GM23338 (cell line): ENCODE results near the gene POLDIP2. TPM values are rescaled to one million over a fixed set of nuclear protein-coding genes. Genes with fewer than 3 reads are reported as not detected.
A peak's percentile ranks its signal among the peaks of the same experiment; 100 is the strongest.

ENCODE experiments used
- ATAC-seq: fragments of 200-7000 bp; cut with Tn5 transposase; 3 replicates; pipeline ENCODE4 v1.9.1; 2020
- DNase-seq: peaks from one replicate; pipeline ENCODE4 v3.0.0-alpha.2; 2015; ENCODE audit warnings: low spot score
- H2AFZ ChIP-seq: fragments of 200-600 bp; sonication (generic); 2 replicates; pipeline ENCODE4 v1.8.0; 2016; ENCODE audit warnings: antibody characterized with exemption, mild to moderate bottlenecking, moderate library complexity
- H3F3A ChIP-seq: fragments of 200-600 bp; sonication (generic); replicated peaks from 2 replicates; pipeline ENCODE4 v1.8.0; 2017; ENCODE audit warnings: antibody characterized with exemption, mixed run types, low read depth
- H3K27ac ChIP-seq: fragments of 200-600 bp; sonication (generic); 2 replicates; pipeline ENCODE4 v1.6.1; 2016; ENCODE audit warnings: low read depth
- H3K27me3 ChIP-seq: fragments of 200-600 bp; sonication (generic); 2 replicates; pipeline ENCODE4 v1.8.0; 2016; ENCODE audit warnings: mild to moderate bottlenecking, mixed run types, moderate library complexity; ENCODE audit not compliant: insufficient read depth
- H3K36me3 ChIP-seq: fragments of 200-600 bp; sonication (generic); 2 replicates; pipeline ENCODE4 v1.8.0; 2016; ENCODE audit warnings: mild to moderate bottlenecking; ENCODE audit not compliant: insufficient read depth
- H3K4me1 ChIP-seq: fragments of 200-600 bp; sonication (generic); 2 replicates; pipeline ENCODE4 v1.8.0; 2016; ENCODE audit warnings: mild to moderate bottlenecking, moderate library complexity; ENCODE audit not compliant: insufficient read depth
- H3K4me2 ChIP-seq: fragments of 200-600 bp; sonication (generic); 2 replicates; pipeline ENCODE4 v1.7.1; 2017; ENCODE audit warnings: mixed run types
- H3K4me3 ChIP-seq: fragments of 200-600 bp; sonication (generic); 2 replicates; pipeline ENCODE4 v1.6.1; 2016; ENCODE audit warnings: mixed run types
- H3K79me2 ChIP-seq: fragments of 200-600 bp; sonication (generic); replicated peaks from 2 replicates; pipeline ENCODE4 v1.8.0; 2017; ENCODE audit warnings: mild to moderate bottlenecking; ENCODE audit not compliant: insufficient read depth
- H3K9me2 ChIP-seq: fragments of 200-600 bp; sonication (generic); 2 replicates; pipeline ENCODE4 v1.8.0; 2017; ENCODE audit not compliant: insufficient read depth
- H4K20me1 ChIP-seq: fragments of 200-600 bp; sonication (generic); replicated peaks from 2 replicates; pipeline ENCODE4 v1.8.0; 2017; ENCODE audit warnings: mild to moderate bottlenecking; ENCODE audit not compliant: insufficient read depth
- H3K27ac Mint-ChIP-seq: 2 replicates; pipeline ENCODE4 v1.8.0; 2020; ENCODE audit warnings: inconsistent platforms, mild to moderate bottlenecking, moderate library complexity, mixed read lengths
- H3K27me3 Mint-ChIP-seq: 3 replicates; pipeline ENCODE4 v1.8.0; 2022; ENCODE audit warnings: low read depth, mild to moderate bottlenecking, moderate library complexity, mixed read lengths, inconsistent platforms; ENCODE audit not compliant: insufficient read depth, poor library complexity
- H3K36me3 Mint-ChIP-seq: 3 replicates; pipeline ENCODE4 v1.8.0; 2021; ENCODE audit warnings: low read depth, mild to moderate bottlenecking, inconsistent platforms, moderate library complexity, mixed read lengths
- H3K4me1 Mint-ChIP-seq: 3 replicates; pipeline ENCODE4 v1.8.0; 2020; ENCODE audit warnings: mild to moderate bottlenecking, inconsistent platforms, mixed read lengths
- H3K4me3 Mint-ChIP-seq: 3 replicates; pipeline ENCODE4 v1.8.0; 2021; ENCODE audit warnings: moderate library complexity, mild to moderate bottlenecking, inconsistent platforms, mixed read lengths
- H3K9me3 Mint-ChIP-seq: 3 replicates; pipeline ENCODE4 v1.8.0; 2020; ENCODE audit warnings: moderate library complexity, mild to moderate bottlenecking, inconsistent platforms, mixed read lengths
- CREB1 ChIP-seq: fragments of 250-450 bp; sonication (Bioruptor Pico); IDR thresholded peaks from 2 replicates; pipeline ENCODE4 v1.5.0; 2020; ENCODE audit warnings: low read depth, mild to moderate bottlenecking, moderate library complexity
- ETS1 ChIP-seq: IDR thresholded peaks from 2 replicates; pipeline ENCODE4 v1.6.1; 2016; ENCODE audit warnings: antibody characterized with exemption
- EZH2 ChIP-seq: fragments of 200-600 bp; sonication (generic); IDR thresholded peaks from one replicate; pipeline ENCODE4 v1.8.0; 2017; ENCODE audit warnings: antibody characterized with exemption, mild to moderate bottlenecking, low read depth; ENCODE audit not compliant: unreplicated experiment
- POLR2AphosphoS5 ChIP-seq: IDR thresholded peaks from 2 replicates; pipeline ENCODE4 v1.6.1; 2016; ENCODE audit warnings: antibody characterized with exemption, low read depth
- STAT1 ChIP-seq: IDR thresholded peaks from one replicate; pipeline ENCODE4 v1.6.1; 2016; ENCODE audit warnings: antibody characterized with exemption; ENCODE audit not compliant: unreplicated experiment
- ZNF114 ChIP-seq: fragments of 250-450 bp; sonication (Bioruptor Pico); IDR thresholded peaks from 2 replicates; pipeline ENCODE4 v1.5.0; 2020; ENCODE audit warnings: mild to moderate bottlenecking, moderate library complexity
- ZNF462 ChIP-seq: fragments of 250-450 bp; sonication (Bioruptor Pico); IDR thresholded peaks from 2 replicates; pipeline ENCODE4 v1.5.0; 2020; ENCODE audit warnings: mild to moderate bottlenecking, moderate library complexity
- polyA plus RNA-seq: library from polyadenylated mRNA; unstranded; fragments of >200 nt; fragmentation: Nextera tagmentation; extraction: Ambion mirVana; gene quantifications from 2 replicates; pipeline ENCODE4 v1.2.1, GENCODE V29; 2016
- total RNA-seq: library from RNA; depleted of rRNA; stranded (reverse); fragments of >200 nt; shearing (Covaris generic); gene quantifications from 2 replicates; pipeline ENCODE4 v1.2.3, GENCODE V29; 2014
- TF ChIP-seq, protein P1 (sequence below), 2 experiments: fragments of 200-600 bp in 1 of 2; sonication (generic) in 1 of 2; conservative IDR thresholded peaks; 2 replicates each; pipeline versions ENCODE4 v1.5.1 to v1.6.1; 2016 to 2017; ENCODE audit warnings: antibody characterized with exemption in 2 of 2, low read depth in 2 of 2, mild to moderate bottlenecking in 2 of 2, moderate library complexity in 1 of 2
- TF ChIP-seq, protein P2 (sequence below): IDR thresholded peaks from one replicate; pipeline ENCODE4 v1.6.1; 2018; ENCODE audit warnings: antibody characterized with exemption; ENCODE audit not compliant: unreplicated experiment

Gene POLDIP2
- total and polyA plus RNA-seq, 2 experiments from 2014 or later, result 45.7 to 77.1 TPM

DNA sequence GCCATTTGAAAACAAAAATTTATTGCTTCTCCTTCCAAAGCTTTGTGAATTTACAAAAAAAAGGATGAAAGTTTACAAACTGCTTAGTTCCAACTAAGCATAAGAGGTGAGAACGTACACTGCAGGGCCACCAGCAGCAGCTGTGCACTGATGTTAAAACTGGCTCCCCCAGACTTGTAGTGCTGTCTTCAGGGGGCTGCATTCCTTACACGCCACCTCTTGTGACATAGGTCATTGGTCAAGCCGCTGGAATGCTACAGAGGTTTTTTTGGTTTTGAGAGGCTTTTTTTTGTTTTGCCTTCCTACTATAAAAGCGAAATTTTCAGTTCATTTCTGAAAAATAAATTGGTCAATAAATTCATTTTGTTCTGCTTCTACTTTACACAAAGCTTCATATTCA is 29.0 kb downstream of the POLDIP2 start (continued):
- TF ChIP-seq ZNF462 (CRISPR knock-in tag) (no peak), ZNF114 (no peak)

DNA sequence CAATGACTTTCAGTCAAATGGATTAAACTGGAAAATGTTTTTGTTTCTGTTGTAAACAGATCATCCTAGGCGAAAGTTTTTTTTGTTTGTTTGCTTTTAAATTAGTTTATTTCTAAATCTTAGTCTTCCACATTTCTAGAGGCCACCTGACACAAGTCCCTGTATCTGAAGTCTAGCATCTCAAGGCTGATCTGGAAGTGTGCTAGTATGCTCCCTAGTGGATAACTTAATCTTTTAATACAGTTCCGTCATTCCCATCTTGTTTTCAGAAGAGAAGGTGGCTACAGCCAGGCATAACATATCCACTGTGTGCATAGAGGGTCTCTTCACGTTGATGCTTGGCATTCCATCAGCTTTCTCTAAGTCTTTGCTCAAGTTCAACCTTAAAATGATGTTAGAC is 29.6 kb downstream of the POLDIP2 start:
- Mint-ChIP-seq H3K27ac (no peak overlapping the region), H3K4me1 (peaks cover 5% of the 10 kb centered on the region), H3K4me3 (no peak overlapping the region), H3K36me3 (peaks cover 52% of the 10 kb centered on the region), H3K27me3 (peaks cover 5% of the 10 kb centered on the region), H3K9me3 (no peaks in the 10 kb centered on the region)
- no peaks in the 10 kb centered on the region for H3K9me2 ChIP-seq
- no peak overlapping the region for H2AFZ ChIP-seq
- peaks cover 22% of the 10 kb centered on the region for H3K36me3 ChIP-seq
- no peaks in the 10 kb centered on the region for H3K27me3 ChIP-seq
- H3K4me1 ChIP-seq, result peaks cover 17% of the 10 kb centered on the region
- DNase-seq, result no peak
- no peak overlapping the region for H3K4me3 ChIP-seq
- TF ChIP-seq ETS1, result no peak
- TF ChIP-seq EZH2, result no peak
- TF ChIP-seq, protein P1, sequence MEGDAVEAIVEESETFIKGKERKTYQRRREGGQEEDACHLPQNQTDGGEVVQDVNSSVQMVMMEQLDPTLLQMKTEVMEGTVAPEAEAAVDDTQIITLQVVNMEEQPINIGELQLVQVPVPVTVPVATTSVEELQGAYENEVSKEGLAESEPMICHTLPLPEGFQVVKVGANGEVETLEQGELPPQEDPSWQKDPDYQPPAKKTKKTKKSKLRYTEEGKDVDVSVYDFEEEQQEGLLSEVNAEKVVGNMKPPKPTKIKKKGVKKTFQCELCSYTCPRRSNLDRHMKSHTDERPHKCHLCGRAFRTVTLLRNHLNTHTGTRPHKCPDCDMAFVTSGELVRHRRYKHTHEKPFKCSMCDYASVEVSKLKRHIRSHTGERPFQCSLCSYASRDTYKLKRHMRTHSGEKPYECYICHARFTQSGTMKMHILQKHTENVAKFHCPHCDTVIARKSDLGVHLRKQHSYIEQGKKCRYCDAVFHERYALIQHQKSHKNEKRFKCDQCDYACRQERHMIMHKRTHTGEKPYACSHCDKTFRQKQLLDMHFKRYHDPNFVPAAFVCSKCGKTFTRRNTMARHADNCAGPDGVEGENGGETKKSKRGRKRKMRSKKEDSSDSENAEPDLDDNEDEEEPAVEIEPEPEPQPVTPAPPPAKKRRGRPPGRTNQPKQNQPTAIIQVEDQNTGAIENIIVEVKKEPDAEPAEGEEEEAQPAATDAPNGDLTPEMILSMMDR (conservative IDR thresholded peaks at IDR 0.05; ENCODE audit: low read depth in 2 of 2), result 0 out of 4 replicates have a peak, but pooled peaks have one; percentile 8 to 15
- no peak for TF ChIP-seq POLR2AphosphoS5
- TF ChIP-seq CREB1 (CRISPR knock-in tag), result no peak
- TF ChIP-seq STAT1, result no peak
- TF ChIP-seq, protein P2, sequence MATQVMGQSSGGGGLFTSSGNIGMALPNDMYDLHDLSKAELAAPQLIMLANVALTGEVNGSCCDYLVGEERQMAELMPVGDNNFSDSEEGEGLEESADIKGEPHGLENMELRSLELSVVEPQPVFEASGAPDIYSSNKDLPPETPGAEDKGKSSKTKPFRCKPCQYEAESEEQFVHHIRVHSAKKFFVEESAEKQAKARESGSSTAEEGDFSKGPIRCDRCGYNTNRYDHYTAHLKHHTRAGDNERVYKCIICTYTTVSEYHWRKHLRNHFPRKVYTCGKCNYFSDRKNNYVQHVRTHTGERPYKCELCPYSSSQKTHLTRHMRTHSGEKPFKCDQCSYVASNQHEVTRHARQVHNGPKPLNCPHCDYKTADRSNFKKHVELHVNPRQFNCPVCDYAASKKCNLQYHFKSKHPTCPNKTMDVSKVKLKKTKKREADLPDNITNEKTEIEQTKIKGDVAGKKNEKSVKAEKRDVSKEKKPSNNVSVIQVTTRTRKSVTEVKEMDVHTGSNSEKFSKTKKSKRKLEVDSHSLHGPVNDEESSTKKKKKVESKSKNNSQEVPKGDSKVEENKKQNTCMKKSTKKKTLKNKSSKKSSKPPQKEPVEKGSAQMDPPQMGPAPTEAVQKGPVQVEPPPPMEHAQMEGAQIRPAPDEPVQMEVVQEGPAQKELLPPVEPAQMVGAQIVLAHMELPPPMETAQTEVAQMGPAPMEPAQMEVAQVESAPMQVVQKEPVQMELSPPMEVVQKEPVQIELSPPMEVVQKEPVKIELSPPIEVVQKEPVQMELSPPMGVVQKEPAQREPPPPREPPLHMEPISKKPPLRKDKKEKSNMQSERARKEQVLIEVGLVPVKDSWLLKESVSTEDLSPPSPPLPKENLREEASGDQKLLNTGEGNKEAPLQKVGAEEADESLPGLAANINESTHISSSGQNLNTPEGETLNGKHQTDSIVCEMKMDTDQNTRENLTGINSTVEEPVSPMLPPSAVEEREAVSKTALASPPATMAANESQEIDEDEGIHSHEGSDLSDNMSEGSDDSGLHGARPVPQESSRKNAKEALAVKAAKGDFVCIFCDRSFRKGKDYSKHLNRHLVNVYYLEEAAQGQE, result no peak
- H3K27ac ChIP-seq, result peak overlapping the region; percentile 5; the same call in 1 of the 2 replicates
- ATAC-seq, result no peak
- H3F3A ChIP-seq, result peaks cover 23% of the 10 kb centered on the region; the same call in 1 of the 2 replicates
- H3K4me2 ChIP-seq, result no peak overlapping the region
- H3K79me2 ChIP-seq, result peaks cover 35% of the 10 kb centered on the region
- H4K20me1 ChIP-seq, result peaks cover 49% of the 10 kb centered on the region
